ENCODE measurements around the gene JADE3. TPM values are rescaled to one million over a fixed set of nuclear protein-coding genes. Genes with fewer than 3 reads are reported as not detected.

JADE3 gene
- polyA plus RNA-seq (6.8 and 7.7 TPM in 2 replicates), polyA minus RNA-seq (16.8 and 18.5 TPM in 2 replicates)

DNA sequence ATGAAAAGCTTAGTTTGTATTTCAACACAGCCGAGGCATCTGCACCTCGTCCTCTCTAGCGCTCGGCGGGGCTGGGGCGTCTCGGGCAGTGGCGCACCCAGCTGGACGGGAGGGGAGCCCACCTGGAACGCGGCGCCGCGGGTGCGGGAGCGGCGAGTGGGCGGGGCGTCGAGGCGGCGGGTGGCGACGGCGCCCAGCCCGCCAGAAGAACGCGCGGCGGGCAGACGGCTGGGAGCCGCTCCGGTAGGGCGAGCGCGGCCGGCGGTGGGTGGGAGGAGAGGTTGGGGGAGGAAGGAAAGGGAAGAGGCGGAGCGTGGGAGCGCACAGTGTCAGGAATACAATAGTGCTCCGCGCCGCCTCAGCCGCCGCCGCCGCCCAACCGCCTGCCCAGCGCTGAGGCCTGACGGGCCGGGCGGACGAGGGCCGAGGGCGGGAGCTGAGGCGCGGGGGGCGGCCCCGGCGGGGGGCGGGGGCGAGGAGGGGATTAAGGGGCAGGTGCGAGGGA lies at the start of gene JADE3:
Gene JADE3, plus strand, starts transcription at position 324 of the 505 bp plus-strand sequence. CDS start 72,474 bp downstream, outside the sequence.
- no peaks in the 10 kb centered on the region for H4K20me1 ChIP-seq (ENCODE audit: insufficient read depth)
- TF ChIP-seq EZH2 (IDR thresholded peaks at IDR 0.05; ENCODE audit: borderline replicate concordance, insufficient read depth, low read length, poor library complexity, severe bottlenecking) (no peak), TAF1 (IDR thresholded peaks at IDR 0.05; ENCODE audit: low read depth) (no peak), SMC3 (conservative IDR thresholded peaks at IDR 0.05; ENCODE audit: poor library complexity) (no peak), POLR2AphosphoS5 (IDR thresholded peaks at IDR 0.05) (peak; percentile 58), EP300 (conservative IDR thresholded peaks at IDR 0.05; ENCODE audit: poor library complexity, severe bottlenecking) (no peak), RAD21 (conservative IDR thresholded peaks at IDR 0.05) (no peak), MXI1 (conservative IDR thresholded peaks at IDR 0.05; ENCODE audit: poor library complexity, severe bottlenecking) (no peak)
- TF ChIP-seq, protein P1, sequence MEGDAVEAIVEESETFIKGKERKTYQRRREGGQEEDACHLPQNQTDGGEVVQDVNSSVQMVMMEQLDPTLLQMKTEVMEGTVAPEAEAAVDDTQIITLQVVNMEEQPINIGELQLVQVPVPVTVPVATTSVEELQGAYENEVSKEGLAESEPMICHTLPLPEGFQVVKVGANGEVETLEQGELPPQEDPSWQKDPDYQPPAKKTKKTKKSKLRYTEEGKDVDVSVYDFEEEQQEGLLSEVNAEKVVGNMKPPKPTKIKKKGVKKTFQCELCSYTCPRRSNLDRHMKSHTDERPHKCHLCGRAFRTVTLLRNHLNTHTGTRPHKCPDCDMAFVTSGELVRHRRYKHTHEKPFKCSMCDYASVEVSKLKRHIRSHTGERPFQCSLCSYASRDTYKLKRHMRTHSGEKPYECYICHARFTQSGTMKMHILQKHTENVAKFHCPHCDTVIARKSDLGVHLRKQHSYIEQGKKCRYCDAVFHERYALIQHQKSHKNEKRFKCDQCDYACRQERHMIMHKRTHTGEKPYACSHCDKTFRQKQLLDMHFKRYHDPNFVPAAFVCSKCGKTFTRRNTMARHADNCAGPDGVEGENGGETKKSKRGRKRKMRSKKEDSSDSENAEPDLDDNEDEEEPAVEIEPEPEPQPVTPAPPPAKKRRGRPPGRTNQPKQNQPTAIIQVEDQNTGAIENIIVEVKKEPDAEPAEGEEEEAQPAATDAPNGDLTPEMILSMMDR (IDR thresholded peaks at IDR 0.05; ENCODE audit: poor library complexity, severe bottlenecking), result peak; percentile 41
- TF ChIP-seq, protein P2, sequence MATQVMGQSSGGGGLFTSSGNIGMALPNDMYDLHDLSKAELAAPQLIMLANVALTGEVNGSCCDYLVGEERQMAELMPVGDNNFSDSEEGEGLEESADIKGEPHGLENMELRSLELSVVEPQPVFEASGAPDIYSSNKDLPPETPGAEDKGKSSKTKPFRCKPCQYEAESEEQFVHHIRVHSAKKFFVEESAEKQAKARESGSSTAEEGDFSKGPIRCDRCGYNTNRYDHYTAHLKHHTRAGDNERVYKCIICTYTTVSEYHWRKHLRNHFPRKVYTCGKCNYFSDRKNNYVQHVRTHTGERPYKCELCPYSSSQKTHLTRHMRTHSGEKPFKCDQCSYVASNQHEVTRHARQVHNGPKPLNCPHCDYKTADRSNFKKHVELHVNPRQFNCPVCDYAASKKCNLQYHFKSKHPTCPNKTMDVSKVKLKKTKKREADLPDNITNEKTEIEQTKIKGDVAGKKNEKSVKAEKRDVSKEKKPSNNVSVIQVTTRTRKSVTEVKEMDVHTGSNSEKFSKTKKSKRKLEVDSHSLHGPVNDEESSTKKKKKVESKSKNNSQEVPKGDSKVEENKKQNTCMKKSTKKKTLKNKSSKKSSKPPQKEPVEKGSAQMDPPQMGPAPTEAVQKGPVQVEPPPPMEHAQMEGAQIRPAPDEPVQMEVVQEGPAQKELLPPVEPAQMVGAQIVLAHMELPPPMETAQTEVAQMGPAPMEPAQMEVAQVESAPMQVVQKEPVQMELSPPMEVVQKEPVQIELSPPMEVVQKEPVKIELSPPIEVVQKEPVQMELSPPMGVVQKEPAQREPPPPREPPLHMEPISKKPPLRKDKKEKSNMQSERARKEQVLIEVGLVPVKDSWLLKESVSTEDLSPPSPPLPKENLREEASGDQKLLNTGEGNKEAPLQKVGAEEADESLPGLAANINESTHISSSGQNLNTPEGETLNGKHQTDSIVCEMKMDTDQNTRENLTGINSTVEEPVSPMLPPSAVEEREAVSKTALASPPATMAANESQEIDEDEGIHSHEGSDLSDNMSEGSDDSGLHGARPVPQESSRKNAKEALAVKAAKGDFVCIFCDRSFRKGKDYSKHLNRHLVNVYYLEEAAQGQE (IDR thresholded peaks at IDR 0.05; ENCODE audit: borderline replicate concordance), result no peak
- H3K4me2 ChIP-seq (ENCODE audit: low read length), result no peak within 1 kb of the TSS
- H3K27me3 ChIP-seq (ENCODE audit: insufficient read depth, low read depth, low read length), result no peaks in the 10 kb centered on the region
- H3F3A ChIP-seq (ENCODE audit: insufficient read depth, low read length, poor library complexity, severe bottlenecking), result no peaks in the 10 kb centered on the region
- H3K4me3 ChIP-seq (ENCODE audit: low read length), result peak within 1 kb of the TSS; percentile 82
- H3K27ac ChIP-seq (ENCODE audit: low read length), result no peak within 1 kb of the TSS
- no peaks in the 10 kb centered on the region for H3K36me3 ChIP-seq (ENCODE audit: insufficient read depth, low read length)
- no peak within 1 kb of the TSS for H2AFZ ChIP-seq (ENCODE audit: low read depth, low read length)
- H3K79me2 ChIP-seq (replicated peaks; ENCODE audit: insufficient read depth, low read length), result peaks cover 27% of the 10 kb centered on the region
- peak within 1 kb of the TSS; percentile 58 for H3K9ac ChIP-seq (ENCODE audit: low read length)
- no peaks in the 10 kb centered on the region for H3K9me2 ChIP-seq (ENCODE audit: insufficient read depth, low read length)
- no peaks in the 10 kb centered on the region for H3K9me3 ChIP-seq (ENCODE audit: low read length)

- Histone ChIP-seq H4K20me1 (ENCODE audit: insufficient read depth) (no peaks in the 10 kb centered on the region), H3K27me3 (ENCODE audit: insufficient read depth, low read depth, low read length) (no peaks in the 10 kb centered on the region), H2AFZ (ENCODE audit: low read depth, low read length) (no peak overlapping the region), H3K4me3 (ENCODE audit: low read length) (no peak overlapping the region), H3K36me3 (ENCODE audit: insufficient read depth, low read length) (no peaks in the 10 kb centered on the region), H3K9me2 (ENCODE audit: insufficient read depth, low read length) (no peaks in the 10 kb centered on the region), H3K9ac (ENCODE audit: low read length) (no peak overlapping the region), H3K27ac (ENCODE audit: low read length) (no peak overlapping the region), H3K9me3 (ENCODE audit: low read length) (no peaks in the 10 kb centered on the region), H3K4me2 (ENCODE audit: low read length) (no peak overlapping the region), H3F3A (ENCODE audit: insufficient read depth, low read length, poor library complexity, severe bottlenecking) (no peaks in the 10 kb centered on the region), H3K79me2 (replicated peaks; ENCODE audit: insufficient read depth, low read length) (no peaks in the 10 kb centered on the region)
- TF ChIP-seq RAD21 (conservative IDR thresholded peaks at IDR 0.05) (no peak), EZH2 (IDR thresholded peaks at IDR 0.05; ENCODE audit: borderline replicate concordance, insufficient read depth, low read length, poor library complexity, severe bottlenecking) (no peak), MXI1 (conservative IDR thresholded peaks at IDR 0.05; ENCODE audit: poor library complexity, severe bottlenecking) (no peak), TAF1 (IDR thresholded peaks at IDR 0.05; ENCODE audit: low read depth) (no peak), POLR2AphosphoS5 (IDR thresholded peaks at IDR 0.05) (no peak), EP300 (conservative IDR thresholded peaks at IDR 0.05; ENCODE audit: poor library complexity, severe bottlenecking) (no peak), SMC3 (conservative IDR thresholded peaks at IDR 0.05; ENCODE audit: poor library complexity) (no peak)
- TF ChIP-seq, protein P1 (IDR thresholded peaks at IDR 0.05; ENCODE audit: poor library complexity, severe bottlenecking), result no peak
- TF ChIP-seq, protein P2 (IDR thresholded peaks at IDR 0.05; ENCODE audit: borderline replicate concordance), result no peak
Observed at GRCh38 chrX:46863072-46863471, 49.1 kb upstream of the JADE3 start.
